ENCODE data around the gene PPP1R7. TPM values are rescaled to one million over a fixed set of nuclear protein-coding genes. Genes with fewer than 3 reads are reported as not detected.
A peak's percentile ranks its signal among the peaks of the same experiment; 100 is the strongest.

PPP1R7 gene
- total and polyA plus RNA-seq, 10 donors, result 36.1 to 89.3 (median 48.8) TPM

GRCh38 chr2:241173557-241173956 is 23.3 kb downstream of the PPP1R7 start:
- no peak overlapping the region for H3K4me3 ChIP-seq

DNA sequence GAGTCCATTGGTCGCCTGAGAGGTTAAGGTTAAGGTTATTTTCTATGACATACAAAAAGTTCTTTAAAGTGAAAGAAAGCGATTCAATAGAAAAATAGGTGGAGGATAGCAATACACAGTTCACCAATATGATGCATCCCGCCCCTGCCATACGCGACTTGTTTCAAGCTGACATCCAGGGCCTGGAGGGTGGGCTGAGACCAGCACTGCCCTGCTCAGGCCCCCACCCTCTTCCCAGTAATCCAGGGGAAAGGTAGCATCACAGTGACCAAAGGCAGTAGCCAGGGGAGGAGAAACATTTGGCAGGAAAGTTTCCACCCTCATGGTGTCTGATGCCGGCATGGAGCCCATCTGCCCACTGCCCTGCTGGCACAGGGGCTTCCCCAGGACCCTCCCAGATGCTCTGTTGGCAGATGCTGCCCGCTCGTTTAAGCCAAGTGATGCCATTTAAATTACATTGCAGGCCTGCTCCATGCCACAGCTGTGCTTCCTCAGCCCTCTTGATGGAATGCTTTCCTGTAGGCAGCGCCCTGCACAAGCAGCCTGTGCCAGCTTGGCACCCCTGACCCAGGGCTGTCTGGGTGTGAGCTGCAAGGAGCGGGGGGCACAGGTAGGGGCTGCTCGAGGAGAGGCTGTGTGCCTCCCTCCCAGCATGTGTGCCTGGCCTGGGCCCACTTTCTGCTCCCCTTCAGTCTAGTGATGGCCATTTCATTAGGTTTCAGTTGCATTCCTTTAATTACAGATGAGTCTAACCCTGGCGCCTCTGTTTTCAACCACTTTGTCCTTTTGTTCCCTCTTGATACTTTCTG is 27.5 kb downstream of the PPP1R7 start:
- no peak for TF ChIP-seq POLR2A (IDR thresholded peaks at IDR 0.05)
- no peak for TF ChIP-seq POLR2AphosphoS5 (IDR thresholded peaks at IDR 0.05)
- no peak for TF ChIP-seq CTCF (IDR thresholded peaks at IDR 0.05 in 8 of 11, conservative IDR thresholded peaks at IDR 0.05 in 3 of 11)
- Histone ChIP-seq H3K27me3 (replicated peaks in 1 of 7) (no peaks in the 10 kb centered on the region), H3K4me3 (no peak overlapping the region), H3K4me1 (peaks cover 0 to 5% (median 0%) of the 10 kb centered on the region in 6 donors), H3K9me3 (no peaks in the 10 kb centered on the region), H3K27ac (no peak overlapping the region), H3K36me3 (peaks cover 0 to 99% (median 42%) of the 10 kb centered on the region in 6 donors)
- 93 to 99% (median 96%) methylated on average over 10 to 12 of the region's 12 CpGs for WGBS, 5 donors
- intact Hi-C loops (cut with DNase I; ENCODE audit: low total_unique reads), result no loop called here
- no peak for DNase-seq

More at GRCh38 chr2:241173557-241173956, 23.3 kb downstream of the PPP1R7 start:
- no peak overlapping the region for H3K27ac ChIP-seq
- WGBS, 5 donors, result 96 to 99% (median 97%) methylated on average over 2 of the region's 2 CpGs
- no peaks in the 10 kb centered on the region for H3K27me3 ChIP-seq (replicated peaks in 1 of 7)
- no peak for DNase-seq
- H3K4me1 ChIP-seq, result no peaks in the 10 kb centered on the region
- TF ChIP-seq POLR2AphosphoS5 (IDR thresholded peaks at IDR 0.05) (no peak), CTCF (IDR thresholded peaks at IDR 0.05 in 8 of 11, conservative IDR thresholded peaks at IDR 0.05 in 3 of 11) (no peak), POLR2A (IDR thresholded peaks at IDR 0.05) (no peak)
- H3K9me3 ChIP-seq, result peaks cover 5 to 22% (median 18%) of the 10 kb centered on the region in 8 donors
- H3K36me3 ChIP-seq, result peaks cover 8 to 99% (median 65%) of the 10 kb centered on the region in 6 donors
- intact Hi-C loops (cut with DNase I; ENCODE audit: low total_unique reads), result no loop called here

GRCh38 chr2:241178961-241179360 is 28.7 kb downstream of the PPP1R7 start:
- TF ChIP-seq POLR2A (IDR thresholded peaks at IDR 0.05) (no peak), POLR2AphosphoS5 (IDR thresholded peaks at IDR 0.05) (no peak), CTCF (IDR thresholded peaks at IDR 0.05 in 8 of 11, conservative IDR thresholded peaks at IDR 0.05 in 3 of 11) (no peak)
- no peak overlapping the region for H3K4me3 ChIP-seq
- peaks cover 0 to 5% (median 0%) of the 10 kb centered on the region in 6 donors for H3K4me1 ChIP-seq
- H3K27ac ChIP-seq, result peak overlapping the region in 5 of 8 donors; percentile 23 to 69 (median 43)
- peaks cover 0 to 100% (median 52%) of the 10 kb centered on the region in 6 donors for H3K36me3 ChIP-seq
- no peak for DNase-seq
- no peaks in the 10 kb centered on the region for H3K9me3 ChIP-seq
- H3K27me3 ChIP-seq (replicated peaks in 1 of 7), result no peaks in the 10 kb centered on the region
- intact Hi-C loops (cut with DNase I; ENCODE audit: low total_unique reads), result no loop called here
- WGBS, 5 donors, result 77 to 89% (median 80%) methylated on average over 4 of the region's 4 CpGs

DNA sequence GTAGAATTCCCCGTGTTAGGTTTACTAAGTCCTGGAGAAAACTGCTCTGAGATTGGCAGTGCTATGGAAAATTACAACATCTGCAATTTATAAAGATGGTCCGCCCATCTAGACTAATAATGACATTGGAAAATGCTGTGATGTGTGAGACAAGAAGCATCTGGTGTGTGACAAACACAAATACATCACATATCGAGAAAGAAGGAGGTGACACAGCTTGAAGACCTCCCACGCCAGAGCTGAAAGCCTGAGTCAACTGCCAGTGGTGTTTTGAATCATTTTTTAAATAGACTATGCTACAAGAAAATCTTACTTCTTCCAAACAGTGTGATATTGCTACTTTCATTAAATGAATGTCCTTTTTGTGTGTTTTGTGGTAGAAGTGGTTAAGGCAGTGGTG is 29.6 kb downstream of the PPP1R7 start:
- no peak for DNase-seq
- Histone ChIP-seq H3K4me3 (no peak overlapping the region), H3K4me1 (peaks cover 0 to 5% (median 0%) of the 10 kb centered on the region in 6 donors), H3K9me3 (no peaks in the 10 kb centered on the region), H3K27ac (peak overlapping the region in 5 of 8 donors; percentile 23 to 69 (median 43)), H3K36me3 (peaks cover 0 to 98% (median 48%) of the 10 kb centered on the region in 6 donors), H3K27me3 (replicated peaks in 1 of 7) (no peaks in the 10 kb centered on the region)
- intact Hi-C loops (cut with DNase I; ENCODE audit: low total_unique reads), result no loop called here
- 68 to 81% (median 78%) methylated on average over 4 of the region's 4 CpGs for WGBS, 5 donors
- TF ChIP-seq CTCF (IDR thresholded peaks at IDR 0.05 in 8 of 11, conservative IDR thresholded peaks at IDR 0.05 in 3 of 11) (no peak), POLR2AphosphoS5 (IDR thresholded peaks at IDR 0.05) (peak in 1 of 3 donors; percentile 46), POLR2A (IDR thresholded peaks at IDR 0.05) (no peak)
